HG03460 (cell line): ENCODE results near the gene SRP14.
A peak's percentile ranks its signal among the peaks of the same experiment; 100 is the strongest.
"Not testable (repeated sequence)": the region's sequence is repeated elsewhere in the genome, so short reads cannot be mapped to it uniquely, and the experiment has no call there.

Experiments used
- ATAC-seq: cut with Tn5 transposase; IDR thresholded peaks from one replicate; pipeline ENCODE4 v1.9.1; 2021; ENCODE audit not compliant: unreplicated experiment

Gene SRP14

DNA sequence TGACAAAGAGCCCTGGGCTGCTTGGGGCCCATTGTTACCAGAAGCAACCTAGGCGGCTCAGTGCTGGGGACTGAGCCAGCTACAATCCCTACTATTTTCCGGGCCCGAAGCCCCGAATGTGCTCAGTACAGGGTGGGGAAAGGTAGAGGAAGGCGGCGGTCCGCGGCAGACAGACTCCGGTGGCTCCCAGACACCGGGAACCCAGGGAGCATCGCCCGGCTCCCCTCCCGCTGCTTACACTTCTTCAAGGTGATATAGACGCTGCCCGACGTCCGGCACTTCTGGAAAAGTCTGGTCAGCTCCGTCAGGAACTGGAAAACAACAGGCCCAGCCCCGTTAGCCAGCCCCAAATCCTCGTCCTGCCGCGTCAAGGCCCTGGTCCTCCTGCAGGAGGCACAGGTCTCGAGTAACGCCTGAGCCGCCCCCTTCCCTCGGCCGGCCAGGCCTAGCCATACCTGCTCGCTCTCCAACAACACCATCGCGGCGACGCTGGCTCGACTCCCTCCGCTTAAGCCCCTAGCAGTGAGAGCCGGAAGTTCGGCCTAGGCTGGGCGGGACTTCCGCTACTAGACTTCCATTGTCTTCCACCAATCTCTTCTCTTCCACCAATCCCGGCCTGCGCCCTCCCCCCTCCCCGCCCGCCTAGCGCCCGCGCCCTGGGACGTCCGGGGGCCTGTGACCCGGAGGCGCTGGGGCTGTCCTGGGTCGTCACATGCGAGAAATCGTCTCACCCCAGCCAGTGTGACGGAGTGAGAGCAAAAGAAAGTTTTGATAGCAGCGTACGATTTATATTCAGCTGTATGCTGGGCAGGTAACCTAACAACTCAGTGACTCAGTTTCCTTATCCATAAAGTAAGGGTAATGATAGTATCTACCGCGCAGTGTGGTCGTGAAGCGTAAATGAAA lies at the start of gene SRP14:
TSS of gene SRP14 (minus strand) at position 544 of the 906 bp plus-strand sequence. CDS start at position 479, 65 bp downstream.
- peak; percentile 97 for ATAC-seq

GRCh38 chr15:40087991-40088928 lies 49.3 kb upstream of the SRP14 start:
- ATAC-seq: no peak

GRCh38 chr15:40087068-40087810 lies 48.3 kb upstream of the SRP14 start:
- ATAC-seq: no peak

GRCh38 chr15:40085266-40085665 lies 46.3 kb upstream of the SRP14 start:
- ATAC-seq: no peak

GRCh38 chr15:40084650-40085049 lies 45.7 kb upstream of the SRP14 start:
- ATAC-seq: no peak

GRCh38 chr15:40082195-40082883 lies 43.4 kb upstream of the SRP14 start:
- no peak for ATAC-seq

- no peak for ATAC-seq
Observed at GRCh38 chr15:40081691-40082194, 42.8 kb upstream of the SRP14 start.

GRCh38 chr15:40080847-40081246 lies 41.9 kb upstream of the SRP14 start:
- no peak for ATAC-seq

DNA sequence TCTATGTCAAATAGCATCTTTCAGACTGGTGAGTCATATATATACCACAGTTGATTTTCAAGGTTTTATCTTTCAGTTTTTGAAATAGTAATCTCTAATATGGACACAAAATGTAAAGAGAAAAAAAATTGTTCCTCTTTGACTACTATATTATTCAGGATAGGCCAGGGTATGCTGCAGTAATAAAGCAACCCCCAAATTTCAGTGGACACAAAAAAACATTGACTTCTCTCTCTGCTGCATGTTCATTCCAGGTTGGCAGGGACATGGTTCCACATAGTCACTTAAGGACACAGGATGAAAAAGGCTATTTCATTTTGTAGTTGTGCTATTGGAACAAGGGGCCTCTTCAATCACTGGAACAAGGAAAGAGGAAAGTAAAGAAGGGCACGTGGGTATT lies 41.1 kb upstream of the SRP14 start:
- no peak for ATAC-seq

DNA sequence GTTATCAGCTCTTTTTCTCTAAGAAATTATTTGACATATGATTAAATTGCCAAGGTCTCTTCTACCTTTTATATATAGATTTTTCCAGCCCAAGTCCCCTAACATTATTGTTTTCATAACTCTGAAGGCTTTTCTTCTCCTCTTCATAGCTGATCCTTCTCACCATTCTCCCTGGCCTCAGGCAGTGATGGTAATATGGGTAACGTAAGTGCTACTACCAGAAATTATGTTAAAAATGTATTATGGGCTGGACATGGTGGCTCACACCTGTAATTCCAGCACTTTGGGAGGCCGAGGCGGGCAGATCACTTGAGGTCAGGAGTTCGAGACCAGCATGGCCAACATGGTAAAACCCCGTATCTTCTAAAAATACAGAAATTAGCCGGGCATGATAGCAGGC lies 40.5 kb upstream of the SRP14 start:
- ATAC-seq: no peak

DNA sequence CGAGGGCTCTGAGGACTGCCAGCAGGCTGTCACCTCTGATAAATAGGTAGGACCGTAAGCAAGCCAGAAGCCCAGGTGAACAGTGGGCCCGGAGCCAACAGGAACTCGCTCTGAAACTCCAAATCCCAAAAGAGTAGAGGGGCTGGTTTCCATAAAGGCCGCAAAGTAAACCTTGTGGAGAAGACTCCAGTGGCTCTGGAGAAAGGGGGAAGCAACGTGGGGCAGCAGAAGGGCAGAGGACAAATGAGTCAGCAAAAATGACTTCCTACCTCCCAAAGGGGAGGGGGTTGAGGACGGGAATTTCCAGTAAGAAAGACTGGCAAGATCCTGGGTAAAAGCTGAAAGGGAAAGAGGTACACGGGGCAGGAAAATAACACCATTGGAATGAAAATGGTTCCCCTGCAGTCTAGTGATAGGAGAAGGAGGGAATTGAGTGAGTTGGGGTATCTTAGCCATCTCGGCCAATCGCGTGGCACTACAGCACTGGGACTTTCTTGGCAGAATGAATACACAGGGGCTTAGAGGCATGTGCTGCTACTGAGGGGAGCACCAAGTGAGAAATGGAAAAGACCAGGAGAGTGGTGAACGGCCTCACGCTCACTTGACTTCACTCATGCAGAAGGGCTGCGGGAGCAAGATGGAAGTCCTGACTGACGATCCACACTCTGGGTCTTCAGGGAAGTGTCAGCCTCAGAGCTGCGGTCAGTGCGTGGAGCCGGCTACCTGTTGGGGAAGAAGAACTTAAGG lies 36.5 kb upstream of the SRP14 start:
- no peak for ATAC-seq

GRCh38 chr15:40074656-40075055 lies 35.7 kb upstream of the SRP14 start:
- not testable (repeated sequence) for ATAC-seq

DNA sequence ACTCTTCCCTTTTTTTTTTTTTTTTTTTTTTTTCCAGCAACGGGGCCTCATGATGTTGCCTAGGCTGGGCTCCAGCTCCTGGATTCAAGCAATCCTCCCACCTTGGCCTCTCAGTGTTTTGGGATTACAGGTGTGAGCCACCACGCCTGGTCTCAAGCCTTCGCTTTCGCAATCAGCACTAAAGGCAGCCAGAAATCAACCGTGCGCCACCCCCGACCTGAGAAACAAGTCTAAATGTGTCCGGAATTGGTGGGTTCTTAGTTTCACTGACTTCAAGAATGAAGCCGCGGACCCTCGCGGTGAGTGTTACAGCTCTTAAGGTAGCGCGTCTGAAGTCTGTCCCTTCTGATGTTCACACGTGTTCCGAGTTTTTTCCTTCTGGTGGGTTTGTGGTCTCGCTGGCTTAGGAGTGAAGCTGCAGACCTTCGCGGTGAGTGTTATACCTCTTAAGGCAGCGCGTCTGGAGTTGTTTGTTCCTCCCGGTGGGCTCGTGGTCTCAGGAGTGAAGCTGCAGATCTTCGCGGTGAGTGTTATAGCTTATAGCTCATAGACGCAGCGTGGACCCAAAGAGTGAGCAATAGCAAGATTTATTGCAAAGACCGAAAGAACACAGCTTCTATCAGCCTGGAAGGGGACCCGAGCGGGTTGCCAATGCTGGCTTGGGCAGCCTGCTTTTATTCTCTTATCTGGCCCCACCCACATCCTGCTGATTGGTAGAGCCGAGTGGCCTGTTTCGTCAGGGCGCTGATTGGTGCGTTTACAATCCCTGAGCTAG lies 34.9 kb upstream of the SRP14 start:
- not testable (repeated sequence) for ATAC-seq

GRCh38 chr15:40072216-40072990 lies 33.4 kb upstream of the SRP14 start:
- no peak for ATAC-seq

DNA sequence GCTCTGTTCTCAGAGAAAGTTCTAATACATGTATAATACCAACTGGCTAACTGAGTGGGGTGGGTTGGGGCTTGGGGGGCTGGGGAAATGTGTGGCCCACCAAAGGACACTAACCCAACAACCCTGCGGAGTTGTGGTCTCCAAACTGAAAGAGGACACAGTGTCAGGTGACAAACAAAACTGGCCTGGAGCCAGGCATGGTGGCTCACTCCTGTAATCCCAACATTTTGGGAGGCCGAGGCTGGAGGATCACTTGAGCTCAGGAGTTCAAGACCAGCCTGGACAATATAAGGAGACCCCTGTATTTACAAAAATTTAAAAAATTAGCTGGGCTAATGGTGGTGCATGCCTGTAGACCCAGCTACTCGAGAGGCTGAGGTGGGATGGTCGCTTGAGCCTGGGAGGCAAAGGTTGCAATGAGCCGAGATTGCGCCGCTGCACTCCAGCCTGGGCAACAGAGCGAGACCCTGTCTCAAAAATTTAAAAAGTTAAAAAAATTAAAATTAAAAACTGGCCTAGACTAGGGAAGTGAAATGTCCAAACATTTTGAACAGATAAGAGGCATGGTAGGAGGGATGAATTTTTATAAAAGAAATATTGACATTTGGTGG lies 31.7 kb upstream of the SRP14 start:
- no peak for ATAC-seq

- ATAC-seq: no peak
Observed at GRCh38 chr15:40070166-40070557, 31.2 kb upstream of the SRP14 start.
